Caco-2 (cell line): ENCODE results near the gene CNTN5. TPM values are rescaled to one million over a fixed set of nuclear protein-coding genes. Genes with fewer than 3 reads are reported as not detected.

ENCODE experiments used
- BruUV-seq: library from RNA; stranded (reverse); fragments of 400-500 nt; replicated peaks from 2 replicates; lab custom pipeline; 2021; lab: Mats Ljungman, UMichigan
- CTCF ChIA-PET: fragments of 300-600 bp; sonication (Branson Sonifier 250); formaldehyde crosslinking; loops from one replicate; lab custom pipeline; 2022; ENCODE audit warnings: antibody characterized with exemption; lab: Charles Lee
- POLR2A ChIA-PET: fragments of 300-600 bp; sonication (Branson Sonifier 250); formaldehyde crosslinking; loops from one replicate; lab custom pipeline; 2022; ENCODE audit warnings: antibody characterized with exemption; lab: Charles Lee
- DNase-seq, 2 experiments: peaks; one replicate each; pipeline versions ENCODE4 v3.0.0 to v3.0.0-alpha.2; 2020 to 2022
- H3K27me3 ChIP-seq: replicated peaks from 2 replicates; pipeline ENCODE4 v1.6.0; 2011; ENCODE audit warnings: low read length; ENCODE audit not compliant: control insufficient read depth, insufficient read depth
- H3K36me3 ChIP-seq: 2 replicates; pipeline ENCODE4 v1.5.1; 2011; ENCODE audit warnings: low read length; ENCODE audit not compliant: control insufficient read depth, insufficient read depth
- H3K4me1 ChIP-seq: fragments of 250-450 bp; sonication (Bioruptor Pico); 2 replicates; pipeline ENCODE4 v1.5.1; 2020; ENCODE audit warnings: mild to moderate bottlenecking
- H3K4me3 ChIP-seq: 2 replicates; pipeline ENCODE4 v1.5.1; 2011; ENCODE audit warnings: low read depth, mild to moderate bottlenecking, control low read depth, low read length
- H3K9me3 ChIP-seq: fragments of 250-450 bp; sonication (Bioruptor Pico); 2 replicates; pipeline ENCODE4 v1.5.1; 2020; ENCODE audit warnings: mild to moderate bottlenecking, moderate library complexity
- H3K27ac Mint-ChIP-seq: one replicate; pipeline ENCODE4 v1.8.0; 2022; ENCODE audit warnings: mixed read lengths; ENCODE audit not compliant: unreplicated experiment
- H3K27me3 Mint-ChIP-seq: one replicate; pipeline ENCODE4 v1.8.0; 2022; ENCODE audit warnings: mixed read lengths; ENCODE audit not compliant: insufficient read depth, unreplicated experiment
- H3K36me3 Mint-ChIP-seq: one replicate; pipeline ENCODE4 v1.8.0; 2022; ENCODE audit warnings: mild to moderate bottlenecking, mixed read lengths; ENCODE audit not compliant: insufficient read depth, unreplicated experiment
- H3K4me1 Mint-ChIP-seq: one replicate; pipeline ENCODE4 v1.8.0; 2022; ENCODE audit warnings: low read depth, mixed read lengths; ENCODE audit not compliant: unreplicated experiment
- H3K4me3 Mint-ChIP-seq: one replicate; pipeline ENCODE4 v1.8.0; 2022; ENCODE audit warnings: mild to moderate bottlenecking, moderate library complexity, mixed read lengths; ENCODE audit not compliant: unreplicated experiment
- H3K9me3 Mint-ChIP-seq: one replicate; pipeline ENCODE4 v1.8.0; 2022; ENCODE audit warnings: mixed read lengths; ENCODE audit not compliant: unreplicated experiment
- CTCF ChIP-seq, 2 experiments: fragments of 200-600 bp in 1 of 2; IDR thresholded peaks; 1 replicate in 1 of 2; 2 replicates in 1 of 2; pipeline versions ENCODE4 v1.5.1 to v1.8.0; 2011 to 2022; ENCODE audit warnings: antibody characterized with exemption in 1 of 2, control low read depth in 1 of 2, inconsistent platforms in 1 of 2, low read depth in 1 of 2, low read length in 1 of 2, mild to moderate bottlenecking in 1 of 2, moderate library complexity in 1 of 2; ENCODE audit not compliant: insufficient read depth in 1 of 2, severe bottlenecking in 1 of 2, unreplicated experiment in 1 of 2
- intact Hi-C: fragments of 100-400 bp; cut with micrococcal nuclease; formaldehyde crosslinking; loops from one replicate; pipeline ENCODE4 v1.10.0; 2022; ENCODE audit not compliant: unreplicated experiment
- total RNA-seq: library from RNA; stranded (reverse); gene quantifications from 2 replicates; pipeline ENCODE4 v1.2.3, GENCODE V29; 2022

Gene CNTN5
- total RNA-seq, 1 experiment from 2014 or later = 1.00 TPM

GRCh38 chr11:99327527-99327926 lies 306.8 kb downstream of the CNTN5 start:
- Histone ChIP-seq H3K9me3 (no peaks in the 10 kb centered on the region), H3K4me1 (no peaks in the 10 kb centered on the region), H3K27me3 (no peaks in the 10 kb centered on the region), H3K36me3 (no peaks in the 10 kb centered on the region), H3K4me3 (no peak overlapping the region)
- CTCF ChIA-PET = interaction anchor here (0.6 kb wide), 1 partner anchor 53 kb away, joined by 3 read pairs; no protein-coding TSS in a partner anchor
- H3K36me3 Mint-ChIP-seq = no peaks in the 10 kb centered on the region
- no peaks in the 10 kb centered on the region for H3K4me1 Mint-ChIP-seq
- POLR2A ChIA-PET = no interaction called here
- no peak overlapping the region for H3K4me3 Mint-ChIP-seq
- intact Hi-C loops = no loop called here
- DNase-seq = no peak
- TF ChIP-seq CTCF (IDR thresholded peaks at IDR 0.05; ENCODE audit: insufficient read depth in 1 of 2, low read depth in 1 of 2, low read length in 1 of 2, severe bottlenecking in 1 of 2, unreplicated experiment in 1 of 2) = no peak
- H3K27me3 Mint-ChIP-seq = peaks cover 8% of the 10 kb centered on the region
- BruUV-seq = no TSS peak
- H3K9me3 Mint-ChIP-seq = no peaks in the 10 kb centered on the region
- no peak overlapping the region for H3K27ac Mint-ChIP-seq

- intact Hi-C loops = no loop called here
- H3K27me3 ChIP-seq = no peaks in the 10 kb centered on the region
- Mint-ChIP-seq H3K27ac (no peak overlapping the region), H3K36me3 (no peaks in the 10 kb centered on the region), H3K4me1 (no peaks in the 10 kb centered on the region), H3K9me3 (no peaks in the 10 kb centered on the region), H3K27me3 (peaks cover 5% of the 10 kb centered on the region), H3K4me3 (no peak overlapping the region)
- no peak for TF ChIP-seq CTCF (IDR thresholded peaks at IDR 0.05; ENCODE audit: insufficient read depth in 1 of 2, low read depth in 1 of 2, low read length in 1 of 2, severe bottlenecking in 1 of 2, unreplicated experiment in 1 of 2)
- no peaks in the 10 kb centered on the region for H3K36me3 ChIP-seq
- CTCF ChIA-PET = no interaction called here
- H3K4me3 ChIP-seq = no peak overlapping the region
- no TSS peak for BruUV-seq
- DNase-seq = no peak
- H3K9me3 ChIP-seq = no peaks in the 10 kb centered on the region
- POLR2A ChIA-PET = no interaction called here
- no peaks in the 10 kb centered on the region for H3K4me1 ChIP-seq
Measured at GRCh38 chr11:99333621-99334020, 312.9 kb downstream of the CNTN5 start.

- intact Hi-C loops = no loop called here
- no peak overlapping the region for H3K4me3 ChIP-seq
- H3K9me3 Mint-ChIP-seq = no peaks in the 10 kb centered on the region
- TF ChIP-seq CTCF (IDR thresholded peaks at IDR 0.05; ENCODE audit: insufficient read depth in 1 of 2, low read depth in 1 of 2, low read length in 1 of 2, severe bottlenecking in 1 of 2, unreplicated experiment in 1 of 2) = no peak
- no peaks in the 10 kb centered on the region for H3K4me1 ChIP-seq
- DNase-seq = no peak
- H3K27me3 ChIP-seq = no peaks in the 10 kb centered on the region
- H3K9me3 ChIP-seq = no peaks in the 10 kb centered on the region
- H3K36me3 Mint-ChIP-seq = no peaks in the 10 kb centered on the region
- no TSS peak for BruUV-seq
- no peaks in the 10 kb centered on the region for H3K36me3 ChIP-seq
- H3K27ac Mint-ChIP-seq = no peak overlapping the region
- H3K27me3 Mint-ChIP-seq = no peaks in the 10 kb centered on the region
- no peaks in the 10 kb centered on the region for H3K4me1 Mint-ChIP-seq
- CTCF ChIA-PET = no interaction called here
- no peak overlapping the region for H3K4me3 Mint-ChIP-seq
- POLR2A ChIA-PET = no interaction called here
Measured at GRCh38 chr11:99343117-99343516, 322.4 kb downstream of the CNTN5 start.
